OCI-LY7 (cell line): ENCODE measurements around the gene ITGB2. TPM values are rescaled to one million over a fixed set of nuclear protein-coding genes. Genes with fewer than 3 reads are reported as not detected.

ENCODE experiments used
- BruUV-seq: library from RNA; stranded (reverse); fragments of 400-500 nt; replicated peaks from 2 replicates; lab custom pipeline; 2021; lab: Mats Ljungman, UMichigan
- CTCF ChIA-PET: fragments of 300-600 bp; sonication (Branson Sonifier 250); formaldehyde crosslinking; loops from one replicate; lab custom pipeline; 2022; ENCODE audit warnings: antibody characterized with exemption; ENCODE audit not compliant: unreplicated experiment; lab: Charles Lee
- POLR2A ChIA-PET: fragments of 300-600 bp; sonication (Branson Sonifier 250); formaldehyde crosslinking; loops from one replicate; lab custom pipeline; 2022; ENCODE audit warnings: antibody characterized with exemption; lab: Charles Lee
- DNase-seq: peaks from one replicate; pipeline ENCODE4 v3.0.0-alpha.2; 2015; ENCODE audit warnings: low spot score
- H2AFZ ChIP-seq: fragments of 200-600 bp; sonication (generic), shearing (Covaris generic); 2 replicates; pipeline ENCODE4 v1.6.1; 2014; ENCODE audit warnings: mild to moderate bottlenecking, antibody characterized with exemption, low read length, moderate library complexity
- H3K27ac ChIP-seq: fragments of 200-600 bp; sonication (generic); 2 replicates; pipeline ENCODE4 v1.5.1; 2014; ENCODE audit warnings: mixed run types, low read depth, mild to moderate bottlenecking, moderate library complexity, low read length, inconsistent platforms; ENCODE audit not compliant: poor library complexity, severe bottlenecking
- H3K36me3 ChIP-seq: fragments of 200-600 bp; sonication (generic); 2 replicates; pipeline ENCODE4 v1.6.1; 2014; ENCODE audit warnings: mild to moderate bottlenecking, antibody characterized with exemption, low read length, moderate library complexity, mixed read lengths; ENCODE audit not compliant: insufficient read depth
- H3K4me1 ChIP-seq: fragments of 200-600 bp; sonication (generic); 2 replicates; pipeline ENCODE4 v1.5.1; 2014; ENCODE audit warnings: mild to moderate bottlenecking, low read length; ENCODE audit not compliant: insufficient read depth, poor library complexity, severe bottlenecking
- H3K4me2 ChIP-seq: fragments of 200-600 bp; sonication (generic); 2 replicates; pipeline ENCODE4 v1.6.1; 2014; ENCODE audit warnings: mild to moderate bottlenecking, low read length
- H3K4me3 ChIP-seq: fragments of 200-600 bp; sonication (generic); 2 replicates; pipeline ENCODE4 v1.5.1; 2014; ENCODE audit warnings: mild to moderate bottlenecking, low read depth, low read length; ENCODE audit not compliant: poor library complexity, severe bottlenecking
- H3K79me2 ChIP-seq: fragments of 200-600 bp; sonication (generic); 2 replicates; pipeline ENCODE4 v1.6.1; 2016; ENCODE audit warnings: low read depth, mild to moderate bottlenecking, low read length, moderate library complexity, mixed read lengths; ENCODE audit not compliant: insufficient read depth
- H3K9me2 ChIP-seq: fragments of 200-600 bp; sonication (generic); 2 replicates; pipeline ENCODE4 v1.6.1; 2016; ENCODE audit warnings: mild to moderate bottlenecking, low read length, mixed read lengths; ENCODE audit not compliant: insufficient read depth
- H3K9me3 ChIP-seq: fragments of 200-600 bp; sonication (generic); 2 replicates; pipeline ENCODE4 v1.6.1; 2014; ENCODE audit warnings: mild to moderate bottlenecking, mixed run types, low read length, mixed read lengths
- H4K20me1 ChIP-seq: fragments of 200-600 bp; sonication (generic); 2 replicates; pipeline ENCODE4 v1.6.1; 2014; ENCODE audit warnings: mild to moderate bottlenecking, antibody characterized with exemption, low read length, moderate library complexity, mixed read lengths; ENCODE audit not compliant: insufficient read depth
- EZH2phosphoT487 ChIP-seq: fragments of 200-600 bp; sonication (generic); IDR thresholded peaks from 2 replicates; pipeline ENCODE4 v1.6.1; 2018; ENCODE audit warnings: low read depth, borderline replicate concordance, mild to moderate bottlenecking, mixed run types, antibody characterized with exemption, low read length, moderate library complexity, mixed read lengths
- intact Hi-C: fragments of 100-400 bp; cut with micrococcal nuclease; formaldehyde crosslinking; loops from one replicate; pipeline ENCODE4 v1.10.0; 2022; ENCODE audit not compliant: unreplicated experiment
- total RNA-seq, 2 experiments: library from RNA; depleted of rRNA in 1 of 2; stranded (reverse); fragments of >200 nt in 1 of 2; shearing (Covaris generic) in 1 of 2; gene quantifications; 2 replicates each; pipeline ENCODE4 v1.2.3, GENCODE V29; 2014 to 2022
- TF ChIP-seq, protein P1 (sequence below): fragments of 200-600 bp; sonication (generic); conservative IDR thresholded peaks from 2 replicates; pipeline ENCODE4 v1.5.1; 2014; ENCODE audit warnings: mild to moderate bottlenecking, antibody characterized with exemption, low read length, moderate library complexity, mixed read lengths

Gene ITGB2
- total RNA-seq, 2 experiments from 2014 or later: 11.6 to 78.9 TPM

DNA sequence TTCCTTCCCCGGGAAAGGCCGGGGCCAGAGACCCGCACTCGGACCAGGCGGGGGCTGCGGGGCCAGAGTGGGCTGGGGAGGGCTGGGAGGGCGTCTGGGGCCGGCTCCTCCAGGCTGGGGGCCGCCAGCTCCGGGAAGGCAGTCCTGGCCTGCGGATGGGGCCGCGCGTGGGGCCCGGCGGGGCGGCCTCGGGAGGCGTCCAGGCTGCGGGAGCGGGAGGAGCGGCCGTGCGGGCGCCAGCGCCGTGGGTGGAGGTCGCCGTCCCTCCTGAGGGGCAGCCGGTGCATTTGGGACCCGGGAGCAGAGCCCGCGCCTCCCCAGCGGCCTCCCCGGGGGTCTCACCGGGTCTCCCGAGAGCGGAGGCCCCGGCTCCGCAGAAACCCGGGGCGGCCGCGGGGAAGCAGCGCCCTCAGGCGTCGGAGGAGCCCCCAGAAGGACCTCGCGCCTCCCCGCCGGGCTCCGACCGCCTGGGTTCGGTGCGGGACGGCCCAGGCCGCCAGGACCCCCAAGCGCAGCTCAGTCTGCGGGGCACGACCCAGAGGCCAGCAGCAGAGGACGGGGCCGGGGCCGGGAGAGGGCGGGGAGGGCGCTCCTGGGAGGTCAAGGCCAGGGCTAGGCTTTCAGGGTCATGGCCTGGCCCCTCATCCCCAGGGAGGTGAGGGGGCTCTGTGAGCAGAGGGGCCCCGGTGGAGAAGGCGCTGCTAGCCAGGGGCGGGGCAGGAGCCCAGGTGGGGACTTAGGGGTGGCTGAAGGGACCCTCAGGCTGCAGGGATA is 11.9 kb upstream of the ITGB2 start:
- intact Hi-C loops: loop anchor here (1.0 to 5.0 kb wide), 3 partner anchors 40 to 131 kb away; partner anchors contain the start of genes SUMO3 and UBE2G2
- H3K27ac ChIP-seq: no peak overlapping the region
- DNase-seq: peak; percentile 42
- no peak overlapping the region for H3K4me3 ChIP-seq
- no peak for TF ChIP-seq EZH2phosphoT487
- TF ChIP-seq, protein P1, sequence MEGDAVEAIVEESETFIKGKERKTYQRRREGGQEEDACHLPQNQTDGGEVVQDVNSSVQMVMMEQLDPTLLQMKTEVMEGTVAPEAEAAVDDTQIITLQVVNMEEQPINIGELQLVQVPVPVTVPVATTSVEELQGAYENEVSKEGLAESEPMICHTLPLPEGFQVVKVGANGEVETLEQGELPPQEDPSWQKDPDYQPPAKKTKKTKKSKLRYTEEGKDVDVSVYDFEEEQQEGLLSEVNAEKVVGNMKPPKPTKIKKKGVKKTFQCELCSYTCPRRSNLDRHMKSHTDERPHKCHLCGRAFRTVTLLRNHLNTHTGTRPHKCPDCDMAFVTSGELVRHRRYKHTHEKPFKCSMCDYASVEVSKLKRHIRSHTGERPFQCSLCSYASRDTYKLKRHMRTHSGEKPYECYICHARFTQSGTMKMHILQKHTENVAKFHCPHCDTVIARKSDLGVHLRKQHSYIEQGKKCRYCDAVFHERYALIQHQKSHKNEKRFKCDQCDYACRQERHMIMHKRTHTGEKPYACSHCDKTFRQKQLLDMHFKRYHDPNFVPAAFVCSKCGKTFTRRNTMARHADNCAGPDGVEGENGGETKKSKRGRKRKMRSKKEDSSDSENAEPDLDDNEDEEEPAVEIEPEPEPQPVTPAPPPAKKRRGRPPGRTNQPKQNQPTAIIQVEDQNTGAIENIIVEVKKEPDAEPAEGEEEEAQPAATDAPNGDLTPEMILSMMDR: peak; percentile 57
- H3K36me3 ChIP-seq: no peaks in the 10 kb centered on the region
- peaks cover 43% of the 10 kb centered on the region for H3K4me1 ChIP-seq
- H2AFZ ChIP-seq: no peak overlapping the region
- no peaks in the 10 kb centered on the region for H3K9me3 ChIP-seq
- H3K4me2 ChIP-seq: peak overlapping the region; percentile 90
- no TSS peak for BruUV-seq
- ChIA-PET POLR2A (interaction anchor here (0.7 to 1.5 kb wide), 4 partner anchors 19 to 204 kb away, joined by 3 to 6 read pairs (median 4); no protein-coding TSS in a partner anchor), CTCF (interaction anchor here (0.7 kb wide), 2 partner anchors 20 to 37 kb away, joined by 3 to 17 read pairs; no protein-coding TSS in a partner anchor)
- no peaks in the 10 kb centered on the region for H3K9me2 ChIP-seq
- H4K20me1 ChIP-seq: no peaks in the 10 kb centered on the region
- H3K79me2 ChIP-seq: no peaks in the 10 kb centered on the region

DNA sequence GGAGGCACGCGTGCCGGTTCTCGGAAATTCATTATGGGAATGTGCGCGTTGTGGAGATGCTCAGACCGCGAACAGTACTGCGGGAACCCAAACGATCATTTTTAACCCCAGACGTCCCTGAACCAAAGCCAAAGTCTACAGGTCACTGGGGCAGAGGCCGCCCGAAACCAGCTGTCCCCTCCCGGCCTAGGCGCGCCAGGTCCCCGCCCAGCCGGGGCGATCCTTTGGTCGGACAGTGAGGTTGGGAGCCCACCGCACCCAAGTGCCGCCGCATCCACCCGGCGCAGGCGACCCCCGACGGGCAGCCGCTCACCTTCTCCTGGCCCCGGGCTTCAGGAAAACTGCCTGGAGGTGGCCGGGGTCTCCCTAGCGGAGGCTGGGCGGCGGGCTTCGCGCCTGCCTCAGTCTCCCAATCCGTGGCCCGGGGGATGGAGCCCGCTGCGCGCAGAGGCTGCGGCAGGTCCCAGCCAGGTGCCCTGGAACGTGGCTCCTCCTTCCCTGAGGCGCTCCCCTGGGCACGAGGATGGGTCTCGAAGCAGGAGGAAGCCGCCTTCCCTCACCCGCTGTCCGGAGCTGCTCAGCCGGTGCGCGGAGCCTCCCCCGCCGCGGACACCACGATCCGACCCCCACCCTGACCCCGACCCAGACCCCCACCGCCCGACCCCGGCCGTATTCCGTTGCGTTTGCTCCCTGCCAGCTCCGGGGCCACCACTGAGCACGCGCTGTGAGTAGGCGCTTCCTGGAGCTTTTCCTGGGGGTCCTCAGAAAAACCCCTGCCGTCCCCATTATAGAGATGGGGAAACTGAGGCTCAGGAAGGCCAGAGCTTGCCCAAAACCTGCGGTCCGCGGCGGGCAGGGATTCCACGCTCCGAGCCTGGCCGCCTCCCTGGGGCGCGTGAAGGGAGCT is 11.1 kb upstream of the ITGB2 start:
- CTCF ChIA-PET: interaction anchor here (0.6 to 0.7 kb wide), 3 partner anchors 19 to 128 kb away, joined by 3 to 17 read pairs (median 4); no protein-coding TSS in a partner anchor
- POLR2A ChIA-PET: interaction anchor here (0.7 to 1.5 kb wide), 4 partner anchors 18 to 205 kb away, joined by 3 to 6 read pairs (median 4); no protein-coding TSS in a partner anchor

More for the DNA sequence above, 11.1 kb upstream of the ITGB2 start:
- Histone ChIP-seq H4K20me1 (no peaks in the 10 kb centered on the region), H3K9me3 (no peaks in the 10 kb centered on the region), H3K79me2 (no peaks in the 10 kb centered on the region), H3K4me3 (peak overlapping the region; percentile 57), H3K27ac (peak overlapping the region; percentile 39), H3K4me2 (peak overlapping the region; percentile 90), H3K9me2 (no peaks in the 10 kb centered on the region), H3K4me1 (peaks cover 51% of the 10 kb centered on the region), H3K36me3 (no peaks in the 10 kb centered on the region), H2AFZ (no peak overlapping the region)
- TF ChIP-seq, protein P1: no peak
- no peak for TF ChIP-seq EZH2phosphoT487
- no peak for DNase-seq
- intact Hi-C loops: loop anchor here (1.0 to 5.0 kb wide), 4 partner anchors 17 to 130 kb away; partner anchors contain the start of genes SUMO3 and UBE2G2
- BruUV-seq: TSS peak; percentile 68
